ENCODE results near the gene KCNT1. TPM values are rescaled to one million over a fixed set of nuclear protein-coding genes. Genes with fewer than 3 reads are reported as not detected.

KCNT1 gene
- polyA plus RNA-seq, 1 donor, result 16.8 TPM

- no peak for DNase-seq
Measured at GRCh38 chr9:135785013-135785575, 83.1 kb downstream of the KCNT1 start.

DNA sequence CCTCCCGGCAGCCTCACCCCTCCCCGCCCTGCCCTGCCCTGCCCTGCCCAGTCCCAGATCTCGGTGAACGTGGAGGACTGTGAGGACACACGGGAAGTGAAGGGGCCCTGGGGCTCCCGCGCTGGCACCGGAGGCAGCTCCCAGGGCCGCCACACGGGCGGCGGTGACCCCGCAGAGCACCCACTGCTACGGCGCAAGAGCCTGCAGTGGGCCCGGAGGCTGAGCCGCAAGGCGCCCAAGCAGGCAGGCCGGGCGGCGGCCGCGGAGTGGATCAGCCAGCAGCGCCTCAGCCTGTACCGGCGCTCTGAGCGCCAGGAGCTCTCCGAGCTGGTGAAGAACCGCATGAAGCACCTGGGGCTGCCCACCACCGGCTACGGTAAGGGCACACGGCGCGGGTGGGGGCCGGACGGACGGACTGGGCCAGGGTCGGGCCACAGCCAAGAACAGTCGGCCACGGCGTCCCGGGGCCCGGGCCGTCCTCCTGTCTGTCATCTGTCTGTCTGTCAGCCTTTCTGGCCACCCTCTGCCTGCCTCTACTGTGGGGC, 84.2 kb downstream of the KCNT1 start:
- DNase-seq, result no peak

- no peak for DNase-seq
Measured at GRCh38 chr9:135787317-135787716, 85.3 kb downstream of the KCNT1 start.

GRCh38 chr9:135787776-135788575, 86.0 kb downstream of the KCNT1 start:
- DNase-seq, result no peak

GRCh38 chr9:135788576-135789300, 86.8 kb downstream of the KCNT1 start:
- no peak for DNase-seq

DNA sequence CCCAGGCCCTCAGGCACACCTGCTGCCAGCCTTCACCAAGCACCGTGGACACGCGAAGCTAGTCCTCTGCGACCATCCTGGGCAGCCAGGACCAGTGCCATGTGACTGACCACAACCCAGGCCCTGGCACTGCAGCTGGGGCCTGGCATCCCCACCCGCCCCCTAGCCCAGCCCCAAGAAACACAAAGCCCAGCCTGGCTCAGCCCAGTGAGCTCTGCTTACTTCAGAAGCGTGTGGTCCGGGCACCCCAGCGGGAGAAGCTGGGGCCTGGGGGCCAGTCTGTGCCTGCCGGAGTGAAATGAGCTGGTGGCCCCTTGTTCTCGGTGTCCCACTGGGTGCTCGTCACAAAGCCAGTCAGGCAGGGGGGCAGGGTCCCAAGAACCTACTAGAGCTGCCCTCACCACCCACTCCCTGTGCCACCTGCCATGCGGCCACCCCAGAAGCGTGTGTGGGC, 87.9 kb downstream of the KCNT1 start:
- DNase-seq, result no peak

GRCh38 chr9:135790356-135790755, 88.4 kb downstream of the KCNT1 start:
- no peak for DNase-seq

DNA sequence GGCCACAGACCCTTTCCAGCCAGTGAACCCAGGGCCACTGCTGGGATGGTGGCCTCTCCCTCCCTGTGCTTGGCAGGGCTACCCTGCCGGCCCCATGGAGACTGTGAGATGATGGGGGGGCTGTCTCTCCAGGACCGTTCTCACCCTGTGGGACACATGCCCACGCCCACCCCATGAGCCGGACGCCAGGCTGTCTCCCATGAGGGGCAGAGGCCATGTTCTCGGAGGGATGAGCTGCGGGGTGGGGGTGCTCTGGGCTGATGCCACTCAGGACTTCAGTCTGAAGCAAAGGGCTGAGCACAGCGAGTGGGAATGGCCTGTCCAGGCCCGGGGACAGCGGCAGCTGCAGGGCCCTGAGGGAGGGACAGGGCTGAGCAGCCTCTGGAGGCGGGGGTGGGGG, 88.9 kb downstream of the KCNT1 start:
- no peak for DNase-seq

- DNase-seq, result no peak
Measured at GRCh38 chr9:135791431-135792267, 89.7 kb downstream of the KCNT1 start.

DNA sequence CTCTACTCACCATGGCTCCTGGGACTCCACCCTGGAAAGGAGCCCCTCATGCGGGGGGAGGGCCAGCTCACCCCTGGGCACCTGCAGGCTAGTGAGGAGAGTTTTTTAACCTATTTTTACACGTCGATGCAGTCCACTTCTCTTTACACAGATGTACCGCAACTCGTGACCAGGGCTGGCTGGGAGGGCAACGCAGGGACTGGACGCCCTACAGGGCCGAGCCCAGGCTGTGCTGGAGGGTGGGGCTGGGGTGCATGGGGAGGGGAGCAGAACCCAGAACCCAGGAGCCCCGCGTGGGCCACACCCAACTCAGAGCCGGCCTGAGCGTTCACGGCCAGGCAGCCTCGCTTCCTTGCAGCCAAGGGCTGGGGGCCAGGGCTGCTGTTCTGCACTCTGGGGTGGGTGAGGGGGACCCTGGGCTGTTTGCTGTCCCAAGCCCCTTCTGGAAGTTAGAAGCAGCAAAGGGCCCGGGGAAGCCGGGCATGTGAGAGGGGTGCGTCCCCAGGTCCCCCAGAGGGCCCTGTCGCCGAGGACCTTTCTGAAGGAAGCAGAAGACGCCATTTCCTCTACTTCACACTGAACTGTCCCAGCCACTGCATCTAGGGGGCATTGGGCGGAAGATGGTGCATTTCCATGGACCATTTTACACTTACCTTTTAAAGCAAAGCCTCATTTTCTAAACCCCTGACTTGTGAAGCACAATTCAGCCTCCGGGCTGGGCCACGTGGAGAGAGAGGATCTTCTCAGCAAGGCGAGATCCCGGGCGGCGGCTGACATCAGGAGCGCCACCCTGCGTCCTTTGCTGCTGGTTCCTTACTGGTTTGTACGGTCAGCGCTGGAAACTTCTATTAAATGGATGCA, 90.5 kb downstream of the KCNT1 start:
- no peak for DNase-seq

GRCh38 chr9:135793221-135794056, 91.5 kb downstream of the KCNT1 start:
- no peak for DNase-seq

GRCh38 chr9:135794057-135794335, 92.0 kb downstream of the KCNT1 start:
- DNase-seq, result no peak

- no peak for DNase-seq
Measured at GRCh38 chr9:135794361-135794885, 92.4 kb downstream of the KCNT1 start.

GRCh38 chr9:135795391-135795790, 93.4 kb downstream of the KCNT1 start:
- no peak for DNase-seq

GRCh38 chr9:135796784-135797485, 95.0 kb downstream of the KCNT1 start:
- no peak for DNase-seq

- no peak for DNase-seq
Measured at GRCh38 chr9:135797507-135798262, 95.7 kb downstream of the KCNT1 start.

DNA sequence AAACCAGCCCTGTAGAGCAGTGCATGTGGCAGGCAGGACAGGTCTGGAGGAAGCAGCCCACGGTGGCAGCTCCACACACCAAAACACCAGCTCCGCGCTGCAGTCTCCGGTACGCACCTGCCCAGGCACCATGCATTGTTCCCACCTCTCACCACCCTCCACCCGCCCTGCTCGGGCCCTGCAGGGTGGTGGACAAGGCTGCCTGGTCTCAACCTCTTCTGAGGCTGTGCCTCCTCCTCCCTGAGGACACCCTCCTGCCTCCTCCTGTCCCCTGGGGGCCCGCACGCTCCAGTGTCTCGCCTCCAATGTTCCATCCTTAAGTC, 96.2 kb downstream of the KCNT1 start:
- no peak for DNase-seq

- no peak for DNase-seq
Measured at GRCh38 chr9:135799261-135799660, 97.3 kb downstream of the KCNT1 start.

DNA sequence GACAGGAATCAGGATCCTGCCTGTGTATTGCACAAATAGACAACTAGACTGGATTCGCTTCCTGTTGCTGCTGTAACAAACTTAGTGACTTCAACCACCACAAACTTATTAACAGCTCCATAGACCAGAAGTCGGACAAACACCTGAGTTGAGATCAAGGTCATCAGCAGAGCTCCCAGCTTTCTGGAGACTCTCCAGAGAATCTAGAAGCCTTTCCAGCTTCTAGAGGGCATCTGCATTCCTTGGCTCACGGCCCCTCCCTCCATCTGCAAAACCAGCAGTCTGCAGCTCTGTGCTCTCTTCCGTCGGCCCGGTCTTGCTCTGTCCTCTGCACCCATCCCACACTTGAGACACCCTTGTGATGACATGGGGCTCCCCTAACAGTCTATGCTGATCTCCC, 99.1 kb downstream of the KCNT1 start:
- DNase-seq, result no peak
